SKM-1 (cell line): Measurements from ENCODE around the gene HNF1B.
"Not testable (repeated sequence)": the region's sequence is repeated elsewhere in the genome, so short reads cannot be mapped to it uniquely, and the experiment has no call there.

Source experiments
- DNase-seq: peaks from one replicate; lab custom pipeline; 2025; ENCODE audit not compliant: unreplicated experiment; lab: John Stamatoyannopoulos, UW

Gene HNF1B

DNA sequence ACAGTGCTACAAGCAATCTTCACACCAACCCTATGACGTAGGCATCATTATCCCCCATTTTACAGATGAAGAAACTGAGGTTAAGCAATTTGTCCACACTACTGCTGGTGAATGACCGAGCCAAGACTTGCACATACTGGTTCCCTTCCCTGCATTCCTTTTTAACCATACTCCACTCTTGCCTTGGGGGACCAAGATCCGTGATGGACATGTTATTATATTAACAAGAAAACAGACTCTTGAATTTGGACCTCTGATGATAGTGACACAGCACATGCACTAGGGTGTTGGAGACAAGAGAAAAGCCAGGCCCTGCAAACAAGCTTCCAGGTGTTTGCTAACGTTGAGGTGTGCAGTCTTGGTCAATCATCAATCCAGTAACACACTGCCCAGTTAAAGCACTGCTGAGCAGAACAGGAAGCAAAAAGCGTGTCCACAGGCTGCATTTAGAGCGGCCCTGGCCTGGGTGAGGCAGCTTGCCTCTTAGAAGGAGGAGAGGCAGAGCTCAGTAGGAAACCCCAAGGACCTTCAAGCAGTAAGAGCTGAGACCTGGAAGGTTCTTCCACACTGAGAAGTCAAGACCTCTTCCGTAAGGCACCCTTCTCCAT, 36.7 kb downstream of the HNF1B start:
- DNase-seq: no peak

GRCh38 chr17:37706446-37706845, 38.4 kb downstream of the HNF1B start:
- no peak for DNase-seq

DNA sequence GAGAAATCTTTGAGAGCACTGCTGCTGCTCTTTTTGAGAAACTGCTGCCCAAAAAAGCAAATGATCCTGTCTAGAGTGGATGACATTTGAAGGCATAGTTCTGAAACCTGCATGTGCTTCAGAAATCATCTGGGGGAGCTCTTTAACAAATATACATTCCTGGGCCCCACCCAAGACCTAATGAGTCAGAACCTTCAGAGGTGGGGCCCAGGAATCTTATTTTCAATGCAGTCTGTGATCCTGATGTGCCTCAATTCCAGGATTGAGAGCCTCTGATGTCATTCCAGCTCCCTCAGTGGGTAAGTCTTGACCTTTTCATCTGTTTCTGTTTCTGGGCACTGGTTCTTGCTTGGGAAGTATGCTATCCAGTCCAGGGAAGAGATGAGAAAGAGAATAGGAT, 42.3 kb downstream of the HNF1B start:
- no peak for DNase-seq

DNA sequence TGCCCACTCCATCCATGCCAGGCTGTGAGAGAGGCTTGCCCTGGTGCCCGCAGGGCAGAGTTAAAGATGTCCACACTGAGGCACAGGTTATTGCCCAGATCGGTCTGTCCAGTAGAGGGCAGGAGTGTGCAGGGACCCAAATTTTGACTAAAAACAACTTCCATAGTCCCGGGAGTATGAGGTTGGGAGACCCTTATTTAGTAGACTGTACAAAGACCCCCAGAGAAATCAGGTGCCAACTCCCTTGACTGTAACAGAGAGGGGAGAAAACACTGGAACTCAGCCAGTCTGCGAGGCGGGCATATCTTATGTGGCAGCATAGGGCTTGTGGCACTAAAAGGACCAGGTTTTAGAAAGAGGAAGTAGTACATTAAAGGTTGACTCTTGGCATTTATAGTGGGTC, 43.4 kb downstream of the HNF1B start:
- DNase-seq: peak; percentile 38

DNA sequence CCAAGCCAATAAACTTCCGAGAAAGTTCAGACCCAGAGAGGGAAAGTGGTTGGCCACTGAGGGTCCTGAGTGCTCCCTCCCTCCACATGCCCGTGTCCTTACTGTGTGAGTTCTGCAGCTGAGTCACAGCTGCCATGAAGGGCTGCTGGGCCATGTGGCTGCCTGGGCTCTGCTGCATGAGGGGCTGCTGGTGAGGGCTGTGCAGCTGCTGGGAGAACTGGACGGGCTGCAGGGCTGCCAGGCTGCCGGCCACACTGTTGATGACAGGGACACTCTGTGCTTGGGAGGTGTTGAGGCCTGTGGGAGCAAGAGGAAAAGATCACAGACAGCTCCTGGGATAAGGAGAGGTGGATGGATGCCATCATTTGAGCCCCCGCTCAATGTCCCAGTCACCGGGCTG, 44.0 kb downstream of the HNF1B start:
- DNase-seq: no peak

GRCh38 chr17:37699285-37699973, 45.4 kb downstream of the HNF1B start:
- DNase-seq: no peak

DNA sequence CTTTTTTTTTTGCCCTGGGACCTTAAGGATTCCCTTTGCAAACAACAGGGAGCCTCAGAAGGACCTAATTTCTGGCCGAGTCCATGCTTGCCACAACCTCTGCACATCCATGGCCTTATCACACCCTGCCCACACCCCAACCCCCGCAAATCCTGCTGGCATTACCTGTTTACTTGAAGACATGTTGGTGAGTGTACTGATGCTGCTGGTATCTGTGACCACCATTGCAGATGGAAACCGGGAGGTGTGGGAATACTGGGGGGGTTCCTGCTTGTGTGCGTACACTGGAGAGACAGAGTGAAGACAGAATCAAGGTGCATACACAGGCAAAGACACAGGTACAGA, 46.0 kb downstream of the HNF1B start:
- no peak for DNase-seq

DNA sequence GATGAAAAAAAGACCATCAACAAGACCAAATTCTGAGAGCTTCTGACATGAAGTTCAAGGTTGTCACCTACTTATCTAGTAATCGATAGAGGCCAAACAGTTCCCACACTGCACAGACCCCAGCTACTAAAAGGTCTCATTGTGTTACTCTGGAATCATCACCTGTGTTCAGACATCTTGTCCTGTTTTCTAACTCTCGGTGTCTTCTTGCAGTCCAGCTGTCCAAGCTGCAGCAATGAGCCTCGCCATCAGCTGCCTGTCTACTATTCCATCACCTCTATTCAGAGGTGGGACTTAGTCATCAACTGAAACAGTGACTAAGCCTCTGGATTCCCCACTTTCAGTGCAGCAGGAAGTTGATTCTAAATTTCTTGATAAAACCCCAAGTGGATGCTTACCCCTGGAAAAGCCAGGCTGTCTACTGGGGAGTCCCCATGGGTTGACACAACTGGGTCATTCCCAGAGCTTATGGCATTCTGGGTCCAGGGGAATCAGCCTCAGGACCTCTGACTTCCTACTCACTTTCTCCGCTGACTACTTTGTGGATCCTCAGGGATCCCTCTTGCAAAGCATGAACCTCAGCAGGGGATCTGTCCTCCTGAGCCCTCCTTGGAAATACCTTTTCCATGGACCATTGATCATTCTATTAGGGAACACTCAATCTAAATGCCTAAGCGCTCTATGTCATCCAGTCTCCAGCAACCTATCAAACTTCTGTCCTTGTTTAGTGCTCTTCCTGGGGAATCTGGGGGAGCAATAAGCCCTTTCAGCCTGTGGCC, 46.5 kb downstream of the HNF1B start:
- DNase-seq: no peak

DNA sequence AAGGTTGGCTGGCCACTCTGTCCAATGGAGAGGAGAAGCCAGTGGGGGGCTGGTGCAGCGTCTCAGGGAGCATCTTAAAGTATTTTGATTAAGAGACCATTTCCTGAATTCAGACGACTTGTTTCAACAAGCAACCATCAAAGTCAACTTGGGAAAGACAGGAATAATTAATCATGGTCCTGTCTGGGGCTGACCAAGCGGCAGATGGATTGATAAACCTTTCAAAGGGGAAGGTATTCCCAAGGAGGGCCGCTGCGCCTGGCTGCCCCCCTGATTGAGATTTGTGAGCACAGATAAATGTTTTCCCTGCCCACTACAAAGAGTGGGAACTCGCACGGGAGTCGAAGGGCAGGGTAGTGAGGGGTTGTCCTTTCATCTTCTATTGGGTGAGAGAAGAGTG, 47.5 kb downstream of the HNF1B start:
- no peak for DNase-seq

DNA sequence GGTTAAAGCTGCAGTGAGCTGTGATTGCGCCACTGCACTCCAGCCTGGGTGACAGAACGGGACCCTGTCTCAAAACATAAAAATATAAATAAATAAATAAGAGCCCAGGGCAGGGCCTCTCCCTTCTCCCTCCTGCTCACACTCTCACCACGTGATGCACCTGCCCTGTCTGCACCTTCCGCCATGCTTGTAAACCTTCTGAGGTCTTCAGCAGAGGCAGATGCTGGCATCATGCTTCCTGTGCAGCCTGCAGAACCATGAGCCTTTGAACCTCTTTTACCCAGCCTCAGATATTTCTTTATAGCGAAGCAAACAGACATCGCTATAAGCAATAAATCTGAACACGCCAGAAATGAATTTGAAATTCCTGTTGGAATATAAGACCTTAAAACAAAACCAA, 48.5 kb downstream of the HNF1B start:
- no peak for DNase-seq

DNA sequence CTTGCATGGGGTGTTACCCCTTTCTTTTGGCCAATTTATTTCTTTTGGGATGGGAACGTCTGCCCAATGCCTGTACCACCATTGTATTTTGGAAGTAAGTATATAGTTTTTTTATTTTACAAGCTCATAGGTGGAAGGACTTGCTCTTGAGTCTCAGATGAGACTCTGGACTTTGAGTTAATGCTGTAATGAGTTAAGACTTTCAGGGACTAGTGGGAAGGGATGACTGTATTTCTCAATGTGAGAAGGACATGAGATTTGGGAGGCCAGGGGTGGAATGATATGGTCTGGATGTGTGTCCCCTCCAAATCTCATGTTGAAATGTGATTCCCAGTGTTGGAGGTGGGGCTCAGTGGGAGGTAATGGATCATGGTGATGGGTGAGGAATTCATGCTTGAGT, 49.1 kb downstream of the HNF1B start:
- no peak for DNase-seq

DNA sequence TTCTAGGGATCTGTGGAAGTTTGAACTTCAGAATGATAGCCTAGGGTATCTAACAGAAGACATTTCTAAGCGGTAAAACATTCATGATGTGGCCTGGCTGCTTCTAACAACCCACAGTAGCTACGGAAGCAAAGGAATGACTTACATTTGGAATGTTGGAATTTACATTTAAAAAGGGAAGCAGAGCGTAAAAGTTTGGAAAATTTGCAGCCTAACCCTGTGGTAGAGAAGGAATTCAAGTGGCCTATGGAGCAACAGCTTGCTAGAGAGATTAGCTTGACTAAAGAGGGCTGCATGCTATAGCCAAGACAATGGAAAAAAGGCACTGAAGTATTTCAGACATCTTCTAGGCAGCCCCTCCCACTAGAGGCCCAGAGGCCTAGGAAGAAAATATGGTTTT, 50.1 kb downstream of the HNF1B start:
- no peak for DNase-seq

GRCh38 chr17:37693328-37693727, 51.5 kb downstream of the HNF1B start:
- DNase-seq: no peak

- DNase-seq: no peak
Observed at GRCh38 chr17:37691807-37692206, 53.1 kb downstream of the HNF1B start.

DNA sequence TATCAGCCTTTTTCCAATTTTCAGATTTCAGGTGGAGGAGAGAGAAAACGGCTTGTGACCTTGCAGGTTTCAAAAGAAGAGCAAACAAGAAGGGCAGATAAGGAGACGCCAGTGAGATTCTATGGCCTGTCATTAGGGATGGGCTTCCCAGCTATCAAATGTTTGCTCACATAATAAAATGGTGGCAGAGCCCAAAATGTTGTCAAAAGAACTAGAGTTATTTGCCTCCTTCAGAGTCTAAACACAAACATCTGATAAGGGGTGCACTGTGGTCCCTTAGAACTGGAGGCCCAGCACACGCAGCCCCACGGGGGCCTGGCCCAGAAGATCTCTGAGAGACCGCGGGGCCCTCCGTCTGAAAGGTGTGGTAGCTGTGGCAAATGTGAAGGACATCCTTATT, 55.5 kb downstream of the HNF1B start:
- no peak for DNase-seq

GRCh38 chr17:37683454-37683984, 61.3 kb downstream of the HNF1B start:
- no peak for DNase-seq

GRCh38 chr17:37682007-37682406, 62.9 kb downstream of the HNF1B start:
- no peak for DNase-seq

DNA sequence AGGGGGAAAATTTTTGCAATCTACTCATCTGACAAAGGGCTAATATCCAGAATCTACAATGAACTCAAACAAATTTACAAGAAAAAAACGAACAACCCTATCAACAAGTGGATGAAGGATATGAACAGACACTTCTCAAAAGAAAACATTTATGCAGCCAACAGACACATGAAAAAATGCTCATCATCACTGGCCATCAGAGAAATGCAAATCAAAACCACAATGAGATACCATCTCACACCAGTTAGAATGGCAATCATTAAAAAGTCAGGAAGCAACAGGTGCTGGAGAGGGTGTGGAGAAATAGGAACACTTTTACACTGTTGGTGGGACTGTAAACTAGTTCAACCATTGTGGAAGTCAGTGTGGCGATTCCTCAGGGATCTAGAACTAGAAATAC, 64.9 kb downstream of the HNF1B start:
- not testable (repeated sequence) for DNase-seq

DNA sequence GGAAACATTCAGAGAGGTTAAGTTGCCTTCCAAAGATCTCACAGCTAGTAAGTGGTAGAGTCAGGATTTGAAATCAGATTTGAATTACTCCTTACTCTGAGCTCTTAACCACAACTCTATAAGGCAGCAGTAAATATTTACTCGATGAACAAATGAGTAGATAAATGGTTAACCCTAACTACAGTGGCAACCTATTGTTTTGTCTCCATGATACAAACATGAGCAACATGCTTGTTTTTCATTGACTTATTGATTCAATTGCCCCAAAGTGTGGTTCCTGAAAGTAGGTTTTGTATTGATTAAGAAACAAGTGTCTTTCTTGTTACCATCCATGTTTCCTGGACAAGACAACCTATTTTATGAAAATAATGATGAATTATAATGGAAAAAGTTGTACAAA, 66.8 kb downstream of the HNF1B start:
- DNase-seq: no peak

DNA sequence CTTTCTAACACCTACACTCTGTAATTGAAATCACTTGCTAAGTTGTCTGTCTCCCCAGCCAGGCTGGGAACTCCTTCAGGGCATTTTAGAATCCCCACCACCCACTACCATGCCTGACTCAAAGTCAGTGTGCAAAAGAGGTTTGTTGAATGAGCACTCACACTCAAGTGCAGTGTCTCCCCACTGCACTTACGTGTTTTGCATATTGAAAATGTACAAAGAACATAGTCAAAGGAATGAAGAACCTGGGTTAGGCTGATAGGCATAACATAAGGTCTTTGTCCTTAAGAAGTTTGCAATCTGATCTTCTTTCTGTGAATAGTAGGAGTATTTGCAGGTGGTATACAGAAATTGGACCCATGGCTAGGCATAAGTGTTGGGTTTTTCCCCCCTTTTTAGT, 67.8 kb downstream of the HNF1B start:
- DNase-seq: no peak

DNA sequence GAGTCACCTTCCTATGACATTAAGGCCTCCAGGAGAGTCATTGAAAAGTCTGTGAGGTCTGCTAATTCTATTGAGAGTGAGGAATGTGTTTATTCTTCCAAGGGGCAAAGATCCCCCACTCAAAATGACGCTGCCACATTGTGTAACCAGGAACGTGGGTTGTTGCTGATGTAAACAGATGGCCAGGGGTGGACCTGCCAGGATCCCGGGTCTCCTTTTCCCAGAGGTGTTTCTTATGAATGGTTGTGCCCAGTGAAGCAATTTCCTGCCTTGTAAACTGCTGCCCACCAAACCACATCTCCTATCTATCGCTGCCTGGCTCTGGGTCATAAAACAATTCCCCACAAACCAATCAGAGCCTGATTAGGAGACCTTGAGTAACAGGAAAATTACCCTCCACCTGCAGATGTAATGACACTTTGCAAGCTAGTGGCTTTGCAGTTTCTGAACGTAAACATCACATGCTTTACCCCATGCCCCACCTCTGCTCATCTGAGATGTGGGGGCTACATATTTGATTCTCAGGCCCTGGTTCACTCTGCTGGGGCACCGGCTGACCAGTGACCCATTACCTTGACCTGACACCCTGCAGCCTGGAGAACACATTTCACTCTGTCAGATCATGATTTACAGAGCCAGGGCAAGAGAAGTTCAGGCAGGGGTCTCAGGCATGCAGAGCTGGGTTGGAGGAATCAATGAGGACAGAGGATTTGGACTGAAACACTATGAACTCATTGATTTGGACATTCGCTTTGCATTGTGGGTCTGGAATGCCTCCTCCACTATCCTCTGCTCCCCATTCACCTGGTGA, 68.5 kb downstream of the HNF1B start:
- DNase-seq: no peak
